ENCODE measurements around the gene RHBDL2. TPM values are rescaled to one million over a fixed set of nuclear protein-coding genes. Genes with fewer than 3 reads are reported as not detected.
"Not testable (repeated sequence)": the region's sequence is repeated elsewhere in the genome, so short reads cannot be mapped to it uniquely, and the experiment has no call there.

RHBDL2 gene, protein sequence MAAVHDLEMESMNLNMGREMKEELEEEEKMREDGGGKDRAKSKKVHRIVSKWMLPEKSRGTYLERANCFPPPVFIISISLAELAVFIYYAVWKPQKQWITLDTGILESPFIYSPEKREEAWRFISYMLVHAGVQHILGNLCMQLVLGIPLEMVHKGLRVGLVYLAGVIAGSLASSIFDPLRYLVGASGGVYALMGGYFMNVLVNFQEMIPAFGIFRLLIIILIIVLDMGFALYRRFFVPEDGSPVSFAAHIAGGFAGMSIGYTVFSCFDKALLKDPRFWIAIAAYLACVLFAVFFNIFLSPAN
- 0.76 TPM for polyA plus RNA-seq (ENCODE audit: insufficient read length)

DNA sequence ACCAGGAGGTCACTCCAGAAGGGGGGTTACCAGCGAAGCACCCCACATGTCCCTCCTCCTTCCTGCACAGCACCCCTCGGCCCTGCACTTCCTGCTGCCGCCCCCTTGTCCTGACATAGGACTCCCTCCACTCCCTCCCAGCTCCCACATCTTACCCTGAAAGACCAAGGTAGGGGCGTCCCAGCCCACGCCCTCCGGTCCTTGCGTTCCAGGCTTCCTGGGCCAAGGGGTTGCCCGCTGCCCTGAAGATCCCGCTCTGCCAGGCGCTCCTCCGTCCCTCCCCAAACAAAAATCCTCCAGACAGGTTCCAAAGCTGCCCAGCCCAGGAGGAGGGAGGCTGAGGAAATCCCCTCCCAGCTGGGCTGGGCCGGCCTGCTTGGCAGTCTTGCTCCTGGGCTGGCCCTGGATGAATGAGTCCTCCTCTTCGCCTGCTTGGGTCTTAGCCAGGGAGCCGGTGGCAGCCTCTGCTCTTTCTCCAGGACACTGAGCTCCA is at the start of gene RHBDL2:
TSS of gene RHBDL2 (minus strand) at position 304 of the 493 bp plus-strand sequence. CDS start 22,618 bp downstream, outside the sequence.
- peak; percentile 32 for DNase-seq

DNA sequence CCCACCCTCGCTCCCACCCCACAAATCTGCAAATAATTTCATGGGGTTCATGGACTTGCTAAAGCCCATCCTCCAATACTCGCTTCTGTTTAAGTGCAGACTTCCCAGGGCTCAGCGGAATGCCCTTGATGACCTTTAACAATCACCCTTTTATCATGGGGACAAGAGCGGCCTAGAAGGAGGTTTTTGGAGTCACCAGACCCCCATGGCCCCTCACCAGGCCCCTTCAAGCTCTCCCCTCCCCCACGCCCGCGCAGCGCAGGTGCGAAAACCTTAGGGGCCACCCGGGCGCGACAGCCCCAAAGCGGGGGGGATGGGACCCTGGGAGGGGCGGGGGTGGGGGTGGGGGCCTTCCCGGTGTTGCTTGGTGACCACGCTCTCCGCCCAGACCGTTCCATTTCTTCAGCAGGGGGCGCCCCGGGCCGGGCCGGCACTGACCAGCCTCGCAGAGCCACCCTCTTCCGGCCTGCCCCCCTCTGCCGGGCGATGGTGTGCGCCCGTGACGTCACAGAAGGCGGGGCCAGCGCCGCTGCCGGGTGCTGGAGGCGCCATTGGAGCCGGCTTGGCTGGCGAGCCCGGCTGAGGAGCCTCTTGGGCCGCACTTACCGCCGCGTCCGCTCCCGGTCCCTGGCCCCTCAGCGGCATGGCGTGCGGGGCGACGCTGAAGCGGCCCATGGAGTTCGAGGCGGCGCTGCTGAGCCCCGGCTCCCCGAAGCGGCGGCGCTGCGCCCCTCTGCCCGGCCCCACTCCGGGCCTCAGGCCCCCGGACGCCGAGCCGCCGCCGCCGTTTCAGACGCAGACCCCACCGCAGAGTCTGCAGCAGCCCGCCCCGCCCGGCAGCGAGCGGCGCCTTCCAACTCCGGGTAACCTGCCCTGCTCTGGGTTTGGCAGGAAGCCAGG is 49.4 kb upstream of the RHBDL2 start, which contains the start of gene AKIRIN1:
TSS of gene AKIRIN1 (plus strand) at position 539 of the 900 bp plus-strand sequence. CDS start at position 644, 105 bp downstream.
- peak; percentile 99 for DNase-seq

DNA sequence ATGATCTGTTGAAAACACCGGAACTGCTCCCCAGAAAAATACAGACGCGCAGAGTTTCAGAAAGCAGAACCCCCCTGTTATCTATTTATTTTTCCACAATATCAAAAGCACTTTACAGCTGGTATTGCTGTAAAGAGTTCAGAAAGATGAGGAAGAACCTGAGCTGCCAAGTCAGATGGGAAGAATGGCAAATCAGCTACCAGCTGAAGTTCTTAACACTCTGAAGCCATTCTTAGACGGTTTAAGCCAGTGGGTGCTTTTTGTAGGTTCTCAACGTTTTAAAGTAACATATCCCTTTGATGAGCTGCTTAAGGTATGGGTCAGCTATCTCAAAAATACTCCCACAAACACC is 48.7 kb upstream of the RHBDL2 start:
- peak; percentile 17 for DNase-seq

DNA sequence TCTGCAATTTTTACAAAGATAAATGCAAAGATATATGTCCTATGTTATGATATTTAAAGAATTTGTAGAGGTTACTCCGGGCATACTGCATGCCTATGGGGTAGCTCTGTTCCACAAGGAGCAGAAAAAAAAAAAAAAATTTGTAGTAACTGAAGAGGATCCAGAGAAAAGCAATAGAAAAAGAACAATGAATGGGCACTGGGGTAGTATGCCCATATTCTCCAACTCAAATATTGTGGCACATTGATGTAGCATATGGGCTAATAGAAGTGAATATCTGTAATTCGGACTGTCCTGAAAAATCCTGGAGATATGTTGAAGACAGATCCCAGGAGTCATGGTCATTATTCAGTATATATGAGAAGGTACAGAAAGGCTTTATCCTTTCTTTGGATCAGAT is 48.3 kb upstream of the RHBDL2 start:
- DNase-seq, result no peak

DNA sequence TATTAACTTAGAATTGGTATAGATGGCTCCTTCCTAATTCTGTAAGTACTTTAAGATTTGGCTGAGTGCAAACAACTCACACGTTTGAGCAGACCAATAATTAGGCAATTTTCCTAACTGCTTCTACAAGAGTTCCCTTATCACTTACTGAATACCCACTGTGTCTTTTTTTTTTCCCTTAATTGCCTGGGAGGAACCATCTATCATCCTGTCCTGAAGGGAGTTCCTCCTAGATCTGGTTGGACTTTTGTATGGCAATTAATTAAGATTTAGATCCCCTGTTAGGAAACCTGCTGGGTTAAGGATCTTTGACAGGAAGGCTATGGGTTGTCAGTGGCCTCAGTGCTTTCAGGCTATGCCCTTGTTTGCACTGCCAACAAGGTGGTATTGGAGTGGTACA is 37.8 kb upstream of the RHBDL2 start:
- not testable (repeated sequence) for DNase-seq

DNA sequence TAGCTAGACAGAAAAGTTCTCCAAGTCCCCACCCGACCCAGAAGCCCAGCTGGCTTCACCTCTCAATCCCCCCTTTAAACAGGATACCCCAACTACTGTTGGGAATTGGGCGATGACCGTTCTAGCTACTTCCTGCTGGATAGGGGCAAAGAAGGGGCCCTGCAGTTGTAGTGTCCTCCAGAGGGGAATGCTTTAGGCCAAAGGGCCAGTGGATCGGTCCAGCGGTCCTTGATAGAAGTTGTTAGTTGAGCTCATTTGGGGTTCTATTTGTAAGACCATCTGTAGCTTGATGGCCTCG is 36.6 kb upstream of the RHBDL2 start:
- DNase-seq, result not testable (repeated sequence)

DNA sequence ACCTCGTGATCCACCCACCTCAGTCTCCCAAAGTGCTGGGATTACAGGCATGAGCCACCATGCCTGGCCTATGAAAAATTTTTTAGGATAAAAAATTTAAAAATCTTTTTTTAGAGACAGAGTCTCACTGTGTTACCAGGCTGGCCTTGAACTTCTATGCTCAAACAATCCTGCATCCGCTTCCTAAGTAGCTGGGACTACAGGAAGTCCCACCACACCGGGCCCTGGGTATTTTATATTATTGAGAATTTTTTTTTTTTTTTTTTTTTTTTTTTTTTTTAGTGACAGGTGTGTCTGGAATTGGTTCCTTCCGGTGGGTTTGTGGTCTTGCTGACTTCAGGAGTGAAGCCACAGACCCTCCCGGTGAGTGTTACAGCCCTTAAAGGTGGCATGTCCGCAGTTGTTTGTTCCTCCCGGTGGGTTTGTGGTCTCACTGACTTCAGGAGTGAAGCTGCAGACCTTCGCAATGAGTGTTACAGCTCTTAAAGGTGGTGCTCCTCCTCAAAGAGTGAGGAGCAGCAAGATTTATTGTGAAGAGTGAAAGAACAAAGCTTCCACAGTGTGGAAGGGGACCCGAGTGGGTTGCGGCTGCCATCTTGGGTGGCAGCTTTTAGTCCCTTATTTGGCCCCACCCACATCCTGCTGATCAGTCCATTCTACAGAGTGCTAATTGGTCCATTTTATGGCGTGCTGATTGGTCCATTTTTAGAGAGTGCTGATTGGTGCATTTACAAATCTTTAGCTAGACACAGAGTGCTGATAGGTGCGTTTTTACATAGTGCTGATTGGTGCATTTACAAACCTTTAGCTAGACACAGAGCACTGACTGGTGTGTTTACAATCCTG is 36.0 kb upstream of the RHBDL2 start:
- not testable (repeated sequence) for DNase-seq

DNA sequence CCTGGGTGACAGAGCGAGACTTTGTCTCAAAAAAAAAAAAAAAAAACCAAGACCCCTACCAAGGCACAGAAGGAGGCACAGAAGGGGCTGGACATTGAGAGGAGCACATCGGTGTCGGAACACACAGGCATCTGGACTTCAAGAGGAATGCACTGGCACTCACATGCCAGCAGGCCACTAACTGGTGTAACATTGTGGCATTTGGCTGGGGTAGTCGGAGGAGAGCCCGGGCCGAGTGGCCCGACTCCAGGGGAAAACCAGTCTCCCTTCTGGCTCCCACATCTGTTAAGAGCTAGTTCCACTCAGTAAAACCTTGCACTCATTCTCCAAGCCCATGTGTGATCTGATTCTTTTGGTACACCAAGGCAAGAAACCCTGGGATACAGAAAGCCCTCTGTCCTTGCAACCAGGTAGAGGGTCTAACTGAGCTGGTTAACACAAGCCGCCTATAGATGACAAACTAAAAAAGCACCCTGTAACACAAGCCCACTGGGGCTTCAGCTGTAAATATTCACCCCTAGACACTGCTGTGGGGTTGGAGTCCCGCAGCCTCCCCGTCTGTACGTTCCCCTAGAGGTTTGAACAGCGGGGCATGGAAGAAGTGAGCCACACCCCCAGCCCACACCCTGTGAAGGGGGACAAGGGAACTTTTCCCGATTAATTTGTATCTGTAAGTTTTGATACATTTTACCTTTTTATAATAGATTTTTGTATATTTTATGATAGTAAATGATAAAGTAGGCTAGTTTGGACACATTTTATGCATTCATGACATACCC is 32.2 kb upstream of the RHBDL2 start:
- no peak for DNase-seq

DNA sequence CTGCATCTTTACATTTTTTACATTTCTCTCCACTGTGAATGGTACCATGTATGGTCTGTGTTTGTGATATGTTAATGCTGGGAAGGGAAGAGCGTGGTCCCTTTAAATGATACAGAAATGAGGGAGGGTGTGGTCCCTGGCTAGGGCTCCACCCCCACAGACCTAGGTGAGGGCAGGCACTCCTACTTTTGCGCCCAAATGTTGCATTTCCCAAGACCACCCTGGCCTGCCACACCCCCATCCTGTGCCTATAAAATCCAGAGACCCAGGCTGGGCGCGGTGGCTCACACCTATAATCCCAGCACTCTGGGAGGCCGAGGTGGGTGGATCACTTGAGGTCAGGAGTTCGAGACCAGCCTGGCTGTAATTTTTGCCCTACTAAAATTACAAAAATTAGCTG is 31.5 kb upstream of the RHBDL2 start:
- not testable (repeated sequence) for DNase-seq

DNA sequence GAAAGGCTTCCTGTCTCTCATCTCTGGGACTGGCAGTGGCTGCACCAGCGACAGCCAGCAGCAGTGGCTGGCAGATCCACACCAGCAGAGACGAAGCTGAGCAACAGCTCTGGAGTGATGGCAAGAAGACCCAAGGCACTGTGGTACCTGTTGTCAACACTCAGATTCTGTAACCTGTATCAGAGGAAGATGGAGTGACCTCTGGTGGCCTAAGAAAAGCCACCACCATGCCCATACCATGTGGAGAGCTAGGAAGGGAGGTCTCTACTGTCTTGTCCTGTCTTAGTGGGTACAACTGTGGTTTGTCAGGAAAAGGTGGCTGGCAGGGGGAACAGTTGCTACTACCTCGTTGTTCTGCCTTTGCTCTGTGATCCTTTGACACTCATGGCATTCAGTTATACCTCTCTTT is 22.5 kb upstream of the RHBDL2 start:
- DNase-seq, result no peak

DNA sequence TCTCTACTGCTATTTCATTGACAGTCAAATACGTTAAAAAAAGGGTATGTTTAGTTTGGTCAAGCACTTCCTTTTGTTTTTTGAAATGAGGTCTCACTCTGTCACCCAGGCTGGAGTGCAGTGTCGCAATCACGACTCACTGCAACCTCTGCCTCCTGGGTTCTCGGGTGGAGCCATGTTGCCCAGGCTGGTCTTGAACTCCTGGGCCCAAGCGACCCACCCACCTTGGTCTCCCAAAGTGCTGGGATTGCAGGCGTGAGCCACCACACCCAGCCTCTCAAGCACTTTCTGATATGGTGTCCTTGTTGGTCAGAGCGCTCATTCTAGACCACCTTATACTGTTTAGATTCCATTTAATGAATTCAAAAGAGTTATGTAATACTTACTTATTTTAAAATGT is 20.9 kb upstream of the RHBDL2 start:
- no peak for DNase-seq

DNA sequence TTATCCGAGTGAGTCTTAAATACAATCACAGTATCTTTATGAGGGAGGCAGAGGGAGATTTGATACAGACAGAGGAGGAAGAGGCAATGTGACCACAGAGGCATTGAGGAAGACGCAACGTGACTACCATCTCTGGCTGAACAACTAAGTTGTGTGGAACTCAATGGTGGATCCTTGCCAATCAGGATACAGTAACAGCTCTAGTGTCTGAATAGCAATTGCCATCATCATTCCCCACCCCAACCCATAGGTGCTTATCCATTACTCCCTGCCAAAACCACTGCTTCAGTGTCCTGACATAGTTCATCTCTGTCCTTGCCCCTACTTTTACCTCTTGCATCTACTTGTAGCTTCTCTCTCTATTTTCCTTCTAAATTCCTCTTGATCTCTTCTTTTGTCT is 20.5 kb upstream of the RHBDL2 start:
- DNase-seq, result no peak

DNA sequence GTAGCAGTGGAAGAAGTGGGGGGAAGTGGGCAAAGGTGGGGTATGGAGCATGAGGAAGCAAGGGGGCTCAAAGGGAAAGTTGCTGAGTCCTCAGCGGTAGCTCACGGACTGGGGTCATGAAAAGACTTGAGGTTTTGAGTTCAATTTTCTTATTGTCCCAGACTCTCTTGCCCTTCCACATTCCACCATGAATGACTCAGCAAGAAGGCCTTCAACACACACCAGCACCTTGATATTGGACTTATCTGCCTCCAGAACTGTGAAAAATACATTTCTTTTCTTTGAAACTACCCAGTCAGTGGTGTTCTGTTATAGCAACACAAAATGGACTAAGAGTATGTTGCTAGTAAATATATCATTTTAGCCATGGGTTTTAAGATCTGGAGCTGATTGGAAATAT is 17.3 kb upstream of the RHBDL2 start:
- DNase-seq, result no peak

DNA sequence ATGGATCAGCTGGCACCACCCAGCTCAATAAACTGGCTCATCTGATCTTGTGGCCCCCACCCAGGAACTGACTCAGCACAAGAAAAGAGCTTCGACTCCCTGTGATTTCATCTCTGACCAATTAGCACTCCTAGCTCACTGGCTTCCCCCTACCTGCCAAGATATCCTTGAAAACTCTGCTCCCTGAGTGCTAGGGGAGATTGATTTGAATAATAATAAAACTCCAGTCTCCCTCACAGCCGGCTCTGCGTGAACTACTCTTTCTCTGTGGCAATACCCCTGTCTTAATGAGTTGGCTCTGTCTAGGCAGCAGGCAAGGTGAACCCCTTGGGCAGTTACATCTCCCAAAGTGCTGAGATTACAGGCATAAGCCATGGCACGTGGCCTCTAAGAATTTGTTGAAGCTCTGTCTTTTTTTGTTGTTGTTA is 11.8 kb upstream of the RHBDL2 start:
- no peak for DNase-seq

DNA sequence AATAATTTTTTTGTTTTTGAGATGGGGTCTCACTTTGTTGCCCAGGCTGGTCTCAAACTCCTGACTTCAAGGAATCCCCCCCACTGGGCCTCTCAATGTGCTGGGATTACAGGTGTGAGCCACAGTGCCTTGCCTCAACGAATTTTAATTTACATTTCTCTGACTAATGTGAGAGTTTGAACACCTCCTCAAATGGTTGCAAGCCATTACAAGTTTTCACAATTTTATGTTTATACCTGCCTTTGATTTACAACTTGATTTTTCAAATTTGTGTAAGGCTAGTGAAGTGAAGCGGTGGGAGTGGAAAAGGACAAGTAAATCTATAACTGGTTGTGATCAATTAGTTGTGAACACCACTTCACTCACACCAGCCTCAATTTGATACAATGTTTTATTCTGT is 8.9 kb upstream of the RHBDL2 start:
- DNase-seq, result no peak

DNA sequence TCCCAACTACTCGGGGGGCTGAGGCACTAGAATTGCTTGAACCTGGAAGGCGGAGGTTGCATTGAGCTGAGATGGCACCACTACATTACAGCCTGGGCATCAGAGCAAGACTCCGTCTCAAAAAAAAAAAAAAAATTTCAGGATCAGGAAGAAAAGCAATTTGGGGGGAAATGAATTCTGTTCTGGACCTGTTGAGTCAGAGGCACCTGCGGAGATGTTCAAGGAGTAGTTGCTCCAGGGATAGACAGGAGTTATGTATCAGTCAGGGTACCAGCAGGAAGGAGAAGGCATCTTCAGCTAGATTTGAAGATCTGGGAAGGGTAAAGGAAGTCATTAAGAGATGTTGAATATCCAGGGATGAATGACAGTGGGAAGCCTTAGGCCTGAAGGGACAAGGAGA is 2.9 kb upstream of the RHBDL2 start:
- DNase-seq, result no peak

DNA sequence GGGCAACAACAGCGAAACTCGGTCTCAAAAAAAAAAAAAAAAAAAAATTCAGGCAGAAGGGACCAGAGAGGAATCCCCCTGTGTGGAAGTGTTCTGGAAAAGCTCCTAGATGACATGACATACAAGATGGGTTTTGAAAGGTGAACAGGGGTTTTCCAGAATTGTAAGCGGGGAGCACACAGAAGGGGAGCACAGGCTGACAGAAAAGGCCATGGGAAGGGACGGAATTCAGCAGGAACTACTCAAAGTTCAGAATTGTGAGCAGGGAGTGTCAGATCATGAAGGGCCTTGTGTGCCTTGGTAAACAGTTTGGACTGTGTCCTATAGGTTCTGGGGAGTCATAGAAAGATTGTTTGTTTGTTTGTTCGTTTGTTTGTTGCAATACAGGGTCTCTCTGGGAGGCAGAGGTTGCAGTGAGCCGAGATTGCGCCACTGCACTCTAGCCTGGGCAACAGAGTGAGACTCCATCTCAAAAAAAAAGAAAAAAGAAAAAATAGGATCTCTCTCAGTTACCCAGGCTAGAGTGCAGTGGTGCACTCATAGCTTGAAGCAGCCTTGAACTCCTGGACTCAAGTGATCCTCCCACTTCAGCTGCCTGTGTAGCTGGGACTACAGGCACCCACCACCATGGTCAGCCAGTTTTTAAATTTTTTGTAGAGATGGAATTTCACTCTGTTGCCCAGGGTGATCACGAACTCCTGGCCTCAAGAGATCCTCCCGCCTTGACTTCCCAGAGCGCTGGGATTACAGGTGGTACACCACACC is 1.2 kb upstream of the RHBDL2 start:
- no peak for DNase-seq

DNA sequence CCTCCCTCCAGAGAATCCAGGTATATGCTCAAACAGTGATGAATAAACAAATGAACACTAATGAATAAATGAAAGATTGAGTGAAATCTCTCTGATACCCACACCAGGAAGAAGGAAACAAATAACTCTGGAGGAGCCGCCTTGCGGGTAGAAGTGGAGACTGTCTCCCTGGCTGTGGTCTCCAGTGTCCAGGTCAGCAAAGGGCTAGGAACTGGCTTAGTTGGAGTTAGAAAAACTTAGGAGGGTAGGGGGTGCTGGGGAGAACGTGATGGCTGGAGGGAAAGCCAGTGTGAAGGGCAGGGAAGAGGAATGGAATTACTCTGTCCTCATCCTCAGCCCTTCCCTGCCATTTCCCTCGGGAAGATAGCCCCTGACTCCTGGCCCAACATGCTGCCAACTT is 537 bp downstream of the RHBDL2 start:
- DNase-seq, result no peak

DNA sequence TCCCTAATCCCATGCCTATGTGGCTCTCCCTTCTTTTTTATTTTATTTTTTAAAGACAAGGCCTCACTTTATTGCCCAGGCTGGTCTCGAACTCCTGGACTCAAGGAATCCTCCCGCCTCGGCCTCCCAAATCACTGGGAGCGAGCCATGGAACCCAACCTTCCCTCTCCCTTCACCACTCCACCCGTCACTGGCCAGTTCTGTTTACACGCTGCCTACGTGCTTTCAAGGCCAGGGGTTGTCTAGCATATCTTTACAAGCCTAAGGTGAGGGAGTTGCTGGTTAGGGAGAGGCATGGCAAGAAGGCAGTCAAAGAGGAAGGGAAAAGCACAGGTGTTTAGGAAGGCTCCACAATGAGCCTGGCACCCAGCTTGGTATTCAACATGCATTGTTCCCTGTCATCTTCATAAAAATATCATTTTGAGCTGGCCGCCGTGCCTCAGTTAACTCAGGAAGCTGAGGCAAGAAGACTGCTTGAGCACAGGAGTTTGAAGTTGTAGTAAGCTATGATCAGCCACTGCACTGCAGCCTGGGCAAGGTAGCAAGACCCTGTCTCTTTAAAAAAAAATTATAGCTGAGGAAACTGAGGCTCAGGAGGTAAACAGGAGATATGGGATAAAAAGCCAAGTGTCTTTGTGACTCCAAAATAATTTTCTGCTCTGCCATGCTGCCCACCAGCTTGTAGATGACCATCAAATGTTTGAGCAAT is 1.1 kb downstream of the RHBDL2 start:
- DNase-seq, result no peak

DNA sequence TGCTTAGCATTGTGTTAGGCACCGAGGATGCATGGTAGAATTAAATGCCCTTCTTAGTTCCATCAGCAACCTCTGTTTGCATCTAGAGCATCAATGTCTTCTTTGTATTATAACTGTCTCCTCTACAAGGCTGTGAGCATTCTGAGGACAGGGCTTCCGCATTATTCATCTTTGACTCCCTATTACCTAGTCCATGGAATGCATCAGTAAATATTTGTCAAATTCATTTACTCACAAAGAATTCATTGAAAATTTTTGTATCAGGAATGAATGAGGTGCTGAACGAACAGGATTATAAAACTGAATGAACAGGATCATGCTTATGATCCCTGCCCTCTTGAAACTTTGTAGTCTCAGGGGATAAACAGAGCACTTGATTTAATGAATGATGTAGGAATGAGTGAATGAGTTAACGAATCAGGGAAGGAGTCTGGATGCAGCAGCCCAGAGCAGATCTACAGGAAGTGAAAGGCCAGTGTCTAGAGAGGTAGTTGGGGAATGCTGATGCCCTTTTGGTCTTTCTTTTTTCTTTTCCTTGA is 2.8 kb downstream of the RHBDL2 start:
- no peak for DNase-seq
